Stimulated activated CD4-positive, alpha-beta T cell treated with anti-CD3 and anti-CD28 coated beads, Interleukin-12 subunit alpha, Interleukin-12 subunit beta, amount 100 ng/mL, for 4 hours (primary cell): ENCODE data around the gene SLC9A5.

ENCODE experiments used
- DNase-seq: peaks from one replicate; pipeline ENCODE4 v3.0.0-alpha.2; 2020

Gene SLC9A5

DNA sequence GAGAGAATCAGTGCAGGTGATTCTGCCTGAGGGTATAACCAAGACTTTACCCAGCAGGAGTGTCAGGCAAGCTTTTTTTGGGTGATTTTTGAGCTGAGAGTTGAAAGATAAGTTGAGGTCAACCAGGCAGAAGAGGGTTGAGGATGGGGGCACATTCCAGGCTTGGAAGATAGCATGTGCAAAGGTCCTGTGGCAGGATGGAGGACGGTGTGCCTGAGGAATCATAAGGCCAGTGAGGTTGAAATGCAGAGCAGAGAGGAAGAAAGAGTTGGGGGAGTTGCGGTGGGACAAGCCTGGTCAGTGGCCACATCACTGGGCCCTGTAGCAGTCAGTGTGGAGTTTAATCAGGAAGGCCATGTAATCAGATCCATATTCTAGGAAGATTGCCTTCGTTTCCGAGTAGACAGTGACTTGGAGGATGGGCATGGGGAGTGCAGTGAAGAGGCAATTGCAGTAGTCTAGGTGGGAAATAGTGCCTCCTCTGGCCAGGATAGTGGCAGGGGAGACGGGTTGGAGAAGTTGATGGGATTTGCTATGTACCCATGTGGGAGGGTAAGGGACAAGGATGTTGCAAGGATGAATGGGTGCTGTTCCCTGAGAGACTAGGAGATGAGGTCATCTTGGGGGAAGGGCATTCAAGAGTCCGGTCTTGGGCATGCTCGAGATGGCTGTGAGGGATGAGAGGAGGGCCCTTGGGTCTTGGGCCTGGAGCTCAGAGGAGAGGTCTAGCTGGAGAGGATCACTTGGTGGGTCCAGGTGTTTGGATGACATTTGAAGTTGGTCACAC is 34.5 kb downstream of the SLC9A5 start:
- DNase-seq, result no peak

DNA sequence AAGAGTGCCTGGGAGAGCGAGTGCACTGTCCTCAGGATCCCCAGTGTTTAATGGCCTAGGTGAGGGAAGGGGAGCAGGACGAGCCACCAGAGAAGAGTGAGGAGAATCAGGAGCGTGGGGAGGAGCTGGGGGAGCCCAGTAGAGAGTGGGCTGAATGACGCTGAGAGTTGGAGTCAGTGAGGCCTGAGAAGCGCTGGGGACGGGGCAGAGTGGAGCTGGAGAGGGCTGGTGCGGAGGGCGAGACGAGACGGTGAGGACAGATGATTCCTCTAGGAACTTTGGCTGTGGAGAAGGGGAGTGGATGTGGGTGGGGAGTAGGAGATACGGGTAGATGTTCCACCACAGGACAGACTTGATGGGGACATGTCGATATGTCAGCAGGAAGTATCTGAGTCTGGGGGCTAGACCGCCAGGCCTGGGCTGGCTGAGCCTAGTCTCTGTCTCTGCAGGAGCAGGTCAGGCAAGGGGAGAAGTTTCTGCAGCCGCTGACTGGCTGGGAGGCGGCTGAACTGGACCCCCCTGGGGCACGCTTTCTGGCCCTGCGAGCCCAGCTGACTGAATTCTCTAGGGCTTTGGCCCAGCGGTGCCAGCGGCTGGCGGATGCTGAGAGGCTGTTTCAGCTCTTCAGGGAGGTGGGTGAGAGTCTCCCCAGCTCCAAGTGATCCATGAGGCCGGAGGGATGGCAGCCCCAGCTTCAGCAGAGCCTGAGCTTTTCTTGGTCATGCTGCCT is 35.2 kb downstream of the SLC9A5 start:
- DNase-seq, result no peak

DNA sequence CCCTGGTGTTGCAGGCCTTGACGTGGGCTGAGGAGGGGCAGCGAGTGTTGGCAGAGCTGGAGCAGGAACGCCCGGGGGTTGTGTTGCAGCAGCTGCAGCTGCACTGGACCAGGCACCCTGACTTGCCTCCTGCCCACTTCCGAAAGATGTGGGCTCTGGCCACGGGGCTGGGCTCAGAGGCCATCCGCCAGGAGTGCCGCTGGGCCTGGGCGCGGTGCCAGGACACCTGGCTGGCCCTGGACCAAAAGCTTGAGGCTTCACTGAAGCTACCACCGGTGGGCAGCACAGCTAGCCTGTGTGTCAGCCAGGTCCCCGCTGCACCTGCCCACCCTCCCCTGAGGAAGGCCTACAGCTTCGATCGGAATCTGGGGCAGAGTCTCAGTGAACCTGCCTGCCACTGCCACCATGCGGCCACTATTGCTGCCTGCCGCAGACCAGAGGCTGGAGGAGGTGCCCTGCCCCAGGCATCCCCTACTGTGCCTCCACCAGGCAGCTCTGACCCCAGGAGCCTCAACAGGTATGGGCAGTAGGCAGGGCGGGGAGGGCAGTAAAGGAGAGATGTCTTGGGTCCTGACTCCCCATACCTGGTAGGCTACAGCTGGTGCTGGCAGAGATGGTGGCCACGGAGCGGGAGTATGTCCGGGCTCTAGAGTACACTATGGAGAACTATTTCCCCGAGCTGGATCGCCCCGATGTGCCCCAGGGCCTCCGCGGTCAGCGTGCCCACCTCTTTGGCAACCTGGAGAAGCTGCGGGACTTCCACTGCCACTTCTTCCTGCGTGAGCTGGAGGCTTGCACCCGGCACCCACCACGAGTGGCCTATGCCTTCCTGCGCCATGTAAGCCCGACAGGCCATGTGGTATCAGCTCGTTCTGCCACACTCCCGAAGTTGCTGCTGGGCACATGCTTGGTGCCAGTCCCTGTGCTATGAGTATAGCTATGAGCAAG is 36.2 kb downstream of the SLC9A5 start:
- DNase-seq, result no peak

DNA sequence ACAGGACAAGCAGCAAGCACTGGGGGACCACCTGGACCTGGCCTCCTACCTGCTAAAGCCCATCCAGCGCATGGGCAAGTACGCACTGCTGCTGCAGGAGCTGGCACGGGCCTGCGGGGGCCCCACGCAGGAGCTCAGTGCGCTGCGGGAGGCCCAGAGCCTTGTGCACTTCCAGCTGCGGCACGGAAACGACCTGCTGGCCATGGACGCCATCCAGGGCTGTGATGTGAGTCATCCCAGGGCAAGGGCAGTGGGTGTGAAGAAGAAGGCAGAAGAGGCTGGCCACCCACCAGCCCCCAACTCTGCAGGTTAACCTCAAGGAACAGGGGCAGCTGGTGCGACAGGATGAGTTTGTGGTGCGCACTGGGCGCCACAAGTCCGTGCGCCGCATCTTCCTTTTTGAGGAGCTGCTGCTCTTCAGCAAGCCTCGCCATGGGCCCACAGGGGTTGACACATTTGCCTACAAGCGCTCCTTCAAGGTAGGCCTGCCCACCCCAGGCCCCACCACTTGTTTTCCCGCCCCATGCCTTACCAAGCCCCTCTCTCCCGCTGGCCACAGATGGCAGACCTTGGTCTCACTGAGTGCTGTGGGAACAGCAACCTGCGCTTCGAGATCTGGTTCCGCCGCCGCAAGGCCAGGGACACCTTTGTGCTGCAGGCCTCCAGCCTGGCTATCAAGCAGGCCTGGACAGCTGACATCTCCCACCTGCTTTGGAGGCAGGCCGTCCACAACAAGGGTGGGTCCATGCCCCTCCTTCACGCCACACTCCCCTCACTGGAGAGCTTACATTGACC is 37.9 kb downstream of the SLC9A5 start:
- DNase-seq, result no peak

DNA sequence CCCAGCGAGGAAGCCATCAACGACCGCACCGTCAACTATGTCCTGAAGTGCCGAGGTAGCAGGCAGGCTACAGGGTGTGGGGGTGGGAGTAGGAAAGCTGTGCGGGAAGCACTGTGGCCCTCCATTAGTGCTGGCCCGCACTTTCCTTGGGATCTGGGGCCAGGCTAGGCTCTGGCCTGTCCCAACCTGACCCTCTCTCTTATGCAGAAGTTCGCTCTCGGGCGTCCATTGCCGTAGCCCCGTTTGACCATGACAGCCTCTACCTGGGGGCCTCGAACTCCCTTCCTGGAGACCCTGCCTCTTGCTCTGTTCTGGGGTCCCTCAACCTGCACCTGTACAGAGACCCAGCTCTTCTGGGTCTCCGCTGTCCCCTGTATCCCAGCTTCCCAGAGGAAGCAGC is 39.2 kb downstream of the SLC9A5 start:
- no peak for DNase-seq

DNA sequence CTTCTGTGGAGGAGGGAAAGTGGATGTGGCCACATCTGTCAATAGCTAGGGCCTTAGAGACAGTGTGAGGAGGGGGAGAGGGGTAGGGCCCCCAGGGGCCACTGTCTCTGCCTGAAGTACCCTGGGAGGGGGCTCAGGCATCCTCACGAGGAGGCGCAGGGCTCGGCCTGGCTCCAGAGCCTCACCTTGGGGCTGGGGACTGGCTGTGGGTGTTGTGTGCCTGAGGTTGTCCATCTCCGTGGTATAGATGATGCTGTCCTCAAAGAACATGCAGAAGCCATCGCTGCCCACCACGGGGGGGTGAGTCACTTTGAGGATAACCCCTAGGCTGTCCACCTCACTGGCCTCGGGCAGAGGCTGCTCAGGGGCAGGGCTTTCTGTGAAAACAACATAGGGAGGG is 42.7 kb downstream of the SLC9A5 start:
- DNase-seq, result no peak

DNA sequence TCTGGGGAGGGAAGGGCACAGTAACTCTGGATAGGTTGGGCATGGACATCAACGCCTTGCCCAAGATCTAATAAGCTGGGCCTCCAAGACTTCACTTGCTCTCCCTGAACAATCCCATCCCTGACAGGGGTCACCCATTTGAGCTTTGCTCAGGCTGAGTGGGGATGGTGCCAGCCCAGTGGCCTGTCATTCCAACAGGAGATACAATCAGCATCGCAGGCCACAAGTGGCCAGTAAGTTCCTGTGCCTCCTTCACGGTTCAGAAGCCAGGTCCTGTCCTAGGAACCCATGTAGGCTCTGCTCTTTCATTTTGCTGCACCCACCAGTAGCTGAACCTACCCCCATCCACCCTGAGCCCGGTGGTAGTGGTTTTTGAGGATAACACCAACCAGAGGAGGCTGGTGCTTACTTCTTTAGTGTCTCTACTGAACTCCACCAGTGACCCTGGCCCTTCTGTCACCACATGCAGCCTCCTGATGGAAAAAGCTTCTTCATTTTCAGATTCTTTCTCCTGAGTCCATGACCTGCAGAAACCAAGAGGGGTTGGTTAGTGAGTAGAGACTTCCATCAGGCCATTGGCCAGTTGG is 45.5 kb downstream of the SLC9A5 start:
- no peak for DNase-seq

DNA sequence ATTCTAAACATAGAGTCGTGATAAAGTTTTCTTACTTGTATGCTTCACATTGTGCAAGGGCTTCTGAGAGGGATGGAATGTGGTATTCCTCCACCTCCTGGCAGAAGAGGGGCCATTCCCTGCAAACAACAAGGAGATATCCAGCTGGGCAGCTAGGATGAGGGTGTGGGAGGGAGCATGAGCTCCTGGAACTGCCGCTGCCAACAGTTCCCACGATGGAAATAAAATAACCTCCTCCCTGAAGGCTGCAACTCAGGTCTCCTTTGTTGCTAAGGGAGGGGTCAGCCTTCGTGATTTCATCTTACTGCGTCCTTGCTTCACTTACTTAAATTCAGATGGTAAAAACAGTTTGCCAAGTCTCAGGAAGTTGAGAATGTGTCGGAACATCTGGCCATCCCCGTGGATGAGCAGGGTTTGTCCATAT is 46.2 kb downstream of the SLC9A5 start:
- DNase-seq, result no peak

DNA sequence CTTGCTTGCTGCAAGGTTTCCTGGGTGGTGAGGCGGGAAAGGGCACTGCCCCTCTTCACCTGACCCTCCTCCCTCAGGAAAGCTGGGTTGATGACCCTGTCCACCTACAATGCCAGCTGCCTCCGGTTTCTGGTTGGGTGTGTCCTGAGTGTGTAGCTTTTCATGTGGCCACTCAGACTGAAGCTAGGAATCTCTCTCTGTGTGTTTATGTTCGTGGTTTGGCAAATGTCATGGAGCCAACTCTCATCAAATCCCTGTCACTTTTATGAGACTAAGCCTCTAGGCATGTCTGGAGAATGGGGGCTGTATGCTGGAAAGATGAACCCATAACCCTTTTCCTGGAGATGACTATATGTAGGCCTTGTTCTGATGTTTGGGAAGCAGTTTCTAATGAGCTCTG is 47.6 kb downstream of the SLC9A5 start:
- no peak for DNase-seq

DNA sequence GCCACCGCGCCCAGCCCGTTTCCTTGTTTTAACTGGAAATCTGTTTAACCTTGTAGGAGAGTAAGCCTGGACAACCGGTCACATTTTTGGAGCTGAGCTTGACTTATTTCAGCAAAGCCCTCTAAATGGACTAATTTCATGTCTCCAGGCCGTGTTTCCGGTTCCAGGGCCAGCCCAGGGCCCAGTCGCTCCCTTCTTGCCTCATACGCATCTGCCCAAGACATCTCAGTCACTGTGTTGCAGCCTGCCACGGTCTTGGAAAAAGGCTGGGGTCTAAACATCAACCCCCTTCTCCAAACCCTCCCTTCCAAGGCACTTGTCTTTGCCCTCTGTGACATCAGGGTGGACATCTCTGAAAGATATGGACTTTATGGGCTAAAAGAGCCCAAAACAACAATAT is 49.5 kb downstream of the SLC9A5 start:
- DNase-seq, result no peak

DNA sequence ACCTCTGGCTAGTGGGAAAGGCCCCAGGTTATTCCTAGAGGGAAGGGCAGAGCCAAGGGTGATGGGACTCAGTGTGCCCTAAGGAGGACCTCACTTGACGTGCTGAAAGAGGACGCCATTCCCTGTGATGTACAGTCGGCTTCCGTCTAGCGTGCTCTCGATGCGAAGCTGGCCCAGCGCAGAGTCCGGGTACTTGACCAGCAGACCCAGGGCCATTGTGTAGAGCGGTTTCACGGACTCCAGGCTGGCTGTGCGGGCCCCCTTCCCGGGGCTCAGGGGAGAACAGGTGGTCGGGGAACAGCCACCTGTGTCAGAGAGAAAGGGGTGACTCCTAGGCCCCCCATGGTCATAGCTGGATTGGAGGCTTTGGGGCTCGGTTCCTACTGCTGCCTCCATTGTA is 50.5 kb downstream of the SLC9A5 start:
- no peak for DNase-seq

DNA sequence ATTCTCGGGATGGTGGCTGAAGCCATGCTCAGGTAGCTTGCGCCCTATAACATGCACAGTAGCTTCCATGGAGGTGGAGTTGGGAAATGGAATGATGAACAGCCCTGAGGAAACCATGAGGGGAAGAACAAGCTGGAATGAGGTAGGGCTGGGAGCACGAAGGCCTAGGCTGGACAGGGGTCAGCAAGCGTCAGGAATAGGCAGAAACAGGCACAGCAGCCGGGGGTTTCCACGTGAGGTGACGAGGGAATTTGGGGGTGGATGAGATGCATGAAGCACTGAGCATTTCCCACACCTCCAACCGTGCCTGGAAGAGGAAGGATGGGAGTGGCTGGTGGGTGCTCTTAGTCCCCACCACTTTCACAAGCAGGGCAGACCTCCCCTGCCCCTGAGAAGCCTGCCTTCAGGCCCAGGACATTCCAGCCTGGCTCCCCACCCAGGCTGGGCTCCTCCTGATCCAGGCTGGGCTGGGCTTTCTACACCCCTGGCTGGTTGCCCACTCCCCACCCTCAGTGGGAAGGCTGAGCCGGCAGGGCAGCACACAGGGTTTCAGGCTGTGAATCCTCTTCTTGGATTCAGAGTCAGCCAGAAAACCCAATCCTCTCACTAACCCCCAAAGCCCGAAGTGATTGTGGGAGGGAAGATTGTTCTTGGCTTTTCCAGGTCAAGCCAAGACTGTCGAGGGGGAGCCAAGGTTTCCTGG is 52.5 kb downstream of the SLC9A5 start:
- DNase-seq, result no peak

DNA sequence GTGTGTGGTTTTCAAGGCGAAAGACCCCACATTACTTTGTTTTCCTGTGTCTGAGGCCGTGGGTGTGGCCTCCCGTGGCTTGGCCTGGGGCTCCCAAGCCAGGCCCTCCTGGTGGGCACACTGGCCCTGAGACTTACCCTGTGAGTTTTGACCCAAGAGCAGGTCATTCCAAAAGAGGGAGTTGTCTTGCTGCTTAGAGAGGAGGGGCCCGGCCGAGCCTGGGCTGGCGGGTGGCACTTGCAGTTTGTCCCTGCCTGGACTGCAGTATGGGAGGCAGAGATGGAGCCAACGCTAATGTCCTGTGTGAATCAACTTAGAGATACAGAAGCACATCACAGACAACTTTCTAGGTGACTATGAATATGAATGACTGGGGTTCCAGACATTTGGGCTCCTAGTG is 53.3 kb downstream of the SLC9A5 start:
- no peak for DNase-seq

DNA sequence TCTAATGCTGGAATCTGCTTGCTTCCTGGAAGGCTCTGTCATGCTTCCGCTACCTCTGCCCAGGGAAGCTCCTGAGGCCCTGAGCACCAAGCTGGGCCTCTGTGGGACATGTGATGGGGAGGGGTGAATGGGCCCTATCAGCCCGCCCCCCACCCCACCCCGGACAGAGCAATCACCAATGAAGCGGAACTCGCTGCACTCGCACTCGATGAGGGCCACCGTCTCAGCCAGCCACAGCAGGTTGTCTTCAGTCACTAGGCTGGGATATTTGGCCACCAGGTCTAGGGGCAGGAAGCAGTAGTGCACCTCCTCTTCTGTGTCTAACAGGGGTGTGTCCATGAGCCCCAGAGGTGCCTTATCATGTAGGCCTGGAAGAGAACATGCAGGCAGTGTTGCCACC is 54.2 kb downstream of the SLC9A5 start:
- no peak for DNase-seq

DNA sequence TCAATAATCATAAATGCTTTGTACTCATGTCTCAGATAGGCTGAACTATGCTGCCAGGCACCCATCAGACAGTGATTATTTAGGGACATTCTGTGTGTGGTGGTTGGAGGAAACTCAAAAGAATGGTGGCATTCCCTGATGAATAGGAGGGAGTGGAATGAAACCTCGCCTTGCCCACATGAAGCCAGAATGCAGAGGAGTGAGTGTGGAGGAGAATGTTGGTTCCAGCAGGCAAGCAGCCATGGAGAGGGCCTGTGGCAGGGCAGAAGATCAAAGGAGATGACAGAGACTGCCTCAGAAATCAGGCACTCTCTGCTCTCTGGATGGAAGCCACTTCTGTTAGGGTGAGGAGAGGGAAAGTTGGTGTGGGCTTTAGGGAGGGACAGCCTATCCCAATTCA is 55.2 kb downstream of the SLC9A5 start:
- DNase-seq, result no peak

DNA sequence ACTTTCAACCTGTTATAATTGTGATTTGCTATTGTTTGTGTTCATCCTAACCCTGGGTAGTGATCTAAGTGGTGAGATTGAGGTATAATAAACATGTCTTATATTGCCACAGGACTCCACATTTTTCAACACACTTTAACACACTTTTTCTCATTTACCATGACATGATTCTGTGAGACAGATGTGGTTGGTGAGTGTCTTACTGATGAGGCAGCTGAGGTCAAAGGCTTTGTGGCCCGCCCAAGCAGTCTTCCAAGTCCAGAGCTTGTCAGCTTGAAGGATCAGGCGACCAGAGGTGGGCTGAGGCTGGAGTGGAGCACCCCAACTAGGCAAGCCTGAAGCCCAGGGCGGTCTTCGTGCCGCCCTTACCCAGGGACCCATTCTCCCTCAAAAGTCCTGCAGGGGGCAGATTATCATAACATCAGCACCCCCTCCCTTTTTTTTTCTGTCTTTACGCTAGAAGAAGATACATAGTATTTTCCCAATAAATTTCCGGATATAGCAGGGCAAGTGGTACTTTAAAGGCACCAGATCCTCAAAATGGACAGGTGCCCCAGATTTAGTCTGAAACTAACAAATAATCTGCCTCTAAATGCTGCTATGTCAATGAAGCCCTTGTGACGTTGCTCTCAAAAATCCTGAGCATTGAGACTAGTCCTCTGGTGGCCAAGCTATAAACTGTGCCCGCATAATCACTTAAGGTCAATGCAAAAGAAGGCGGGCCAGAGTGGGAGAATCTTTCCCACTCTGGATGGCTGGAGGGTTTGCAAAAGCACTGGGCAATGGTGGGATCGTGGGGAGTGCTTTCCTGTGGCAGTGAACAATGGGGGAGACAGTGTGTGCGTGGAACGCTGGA is 56.7 kb downstream of the SLC9A5 start:
- no peak for DNase-seq

DNA sequence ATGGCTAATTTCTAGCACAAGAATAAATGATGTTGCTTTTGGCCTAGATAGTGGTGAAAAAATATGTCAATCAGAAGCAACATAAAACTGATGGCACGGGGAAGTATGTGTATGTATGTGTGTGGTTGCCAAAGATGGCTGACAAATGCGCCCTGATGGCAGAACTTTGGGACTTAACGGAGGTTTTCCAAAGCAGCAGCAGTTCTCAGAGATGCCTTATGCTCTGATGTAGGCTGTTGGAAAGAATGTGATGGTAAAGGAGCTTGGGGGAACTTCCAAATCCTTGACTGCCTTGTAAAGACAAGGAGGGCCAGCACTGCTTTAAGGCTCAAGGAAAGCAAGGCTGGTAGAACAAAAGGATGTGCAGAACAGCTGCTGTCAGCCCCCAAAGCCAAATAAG is 61.8 kb downstream of the SLC9A5 start:
- DNase-seq, result no peak

DNA sequence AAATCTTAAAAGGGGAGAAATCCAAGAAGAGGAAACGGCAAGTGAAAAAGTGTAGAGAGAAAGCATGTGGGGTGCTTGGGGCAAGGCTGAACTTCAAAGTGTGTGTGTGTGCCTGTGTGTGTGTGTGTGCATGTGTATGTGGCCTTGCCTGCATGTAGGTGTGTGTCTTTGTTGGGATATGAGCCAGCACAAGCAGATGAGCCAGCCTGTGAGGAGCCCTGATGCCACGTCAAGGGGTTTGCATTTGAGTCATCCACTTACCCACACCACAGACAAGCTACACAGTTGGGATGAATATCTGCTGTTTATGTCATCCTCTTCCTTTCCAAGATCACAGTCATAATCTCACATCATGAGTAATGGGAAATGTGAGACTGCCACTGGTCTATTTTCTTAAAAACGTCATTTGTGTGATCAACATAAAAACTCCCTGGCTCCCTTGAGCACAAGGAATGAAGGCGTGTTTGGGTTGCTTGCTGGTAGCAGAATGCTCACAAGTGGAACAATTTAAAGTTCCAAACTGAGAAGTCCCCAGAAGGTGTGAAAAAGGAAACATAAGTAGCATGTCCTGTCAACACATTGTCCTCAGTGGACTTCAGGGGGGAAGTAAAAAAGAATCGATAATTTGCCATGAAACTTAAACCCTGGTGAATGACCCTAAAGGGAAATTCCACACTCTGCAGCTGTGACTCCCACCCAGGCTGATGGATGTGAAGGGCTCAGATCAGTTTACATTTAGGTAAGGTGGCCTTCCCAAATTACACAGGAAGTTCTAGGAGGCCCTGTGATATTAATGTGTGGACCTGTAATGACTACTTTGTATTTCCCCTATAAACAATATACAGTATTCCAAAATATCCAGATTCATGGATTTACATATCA is 63.1 kb downstream of the SLC9A5 start:
- peak; percentile 74 for DNase-seq

DNA sequence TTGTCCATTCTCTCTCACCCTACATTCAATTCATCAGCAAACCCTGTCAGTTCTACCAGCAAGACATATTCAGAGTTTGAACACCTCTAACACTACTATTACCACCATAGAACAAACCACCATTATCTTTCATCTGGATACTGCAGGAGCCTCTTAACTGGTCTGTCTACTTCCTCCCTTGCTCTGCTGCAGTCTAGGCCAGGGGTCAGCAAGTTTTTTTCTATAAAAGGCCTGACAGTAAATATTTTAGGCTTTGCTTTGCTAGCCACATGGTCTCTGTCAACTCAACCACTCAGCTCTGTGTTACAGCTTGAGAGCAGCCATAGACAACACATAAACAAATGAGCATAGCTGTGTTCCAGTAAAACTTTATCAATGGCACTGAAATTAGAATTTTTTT is 63.9 kb downstream of the SLC9A5 start:
- DNase-seq, result no peak

DNA sequence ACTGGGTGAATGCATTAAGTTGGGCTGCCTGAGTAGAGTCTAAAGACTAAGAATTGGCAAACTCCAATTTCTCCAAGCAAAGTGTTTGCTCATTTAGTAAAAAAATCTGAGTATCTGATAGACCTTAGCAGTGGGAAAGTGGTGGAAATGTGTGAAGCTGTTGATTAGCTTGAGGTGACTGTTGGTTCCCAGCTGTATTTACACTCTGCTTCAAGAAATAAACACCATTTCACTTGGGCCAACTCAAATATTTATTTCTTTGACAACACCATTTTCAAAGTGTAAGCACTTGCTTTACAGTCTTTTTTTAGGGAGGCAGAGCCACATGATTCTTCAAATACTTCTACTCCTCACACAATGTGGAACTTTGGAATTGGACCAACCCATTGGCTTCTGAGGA is 69.1 kb downstream of the SLC9A5 start:
- no peak for DNase-seq
